Jurkat, Clone E6-1 (cell line): ENCODE measurements around the gene KCNG4.
"Not testable (repeated sequence)": the region's sequence is repeated elsewhere in the genome, so short reads cannot be mapped to it uniquely, and the experiment has no call there.

Experiments used
- DNase-seq: peaks from one replicate; pipeline ENCODE4 v3.0.0-alpha.2; 2011; ENCODE audit warnings: low read depth, low spot score
- H3K4me3 ChIP-seq: 2 replicates; pipeline ENCODE4 v1.5.1; 2011; ENCODE audit warnings: mild to moderate bottlenecking, low read length, control low read depth, moderate library complexity

KCNG4 gene

GRCh38 chr16:84218176-84218823 is 21.5 kb downstream of the KCNG4 start:
- H3K4me3 ChIP-seq: no peak overlapping the region
- no peak for DNase-seq

- H3K4me3 ChIP-seq, DNase-seq: not testable (repeated sequence)
Measured at GRCh38 chr16:84216144-84216543, 23.7 kb downstream of the KCNG4 start.

GRCh38 chr16:84215531-84215930 is 24.3 kb downstream of the KCNG4 start:
- H3K4me3 ChIP-seq: no peak overlapping the region

GRCh38 chr16:84214451-84215066 is 25.3 kb downstream of the KCNG4 start:
- no peak overlapping the region for H3K4me3 ChIP-seq
- DNase-seq: no peak

More at GRCh38 chr16:84215531-84215930, 24.3 kb downstream of the KCNG4 start:
- DNase-seq: no peak

GRCh38 chr16:84212631-84213030 is 27.2 kb downstream of the KCNG4 start:
- no peak overlapping the region for H3K4me3 ChIP-seq
- DNase-seq: no peak

GRCh38 chr16:84212154-84212553 is 27.7 kb downstream of the KCNG4 start:
- DNase-seq: no peak
- no peak overlapping the region for H3K4me3 ChIP-seq

- peak; percentile 17 for DNase-seq
- H3K4me3 ChIP-seq: no peak overlapping the region
Measured at GRCh38 chr16:84209989-84210388, 29.8 kb downstream of the KCNG4 start.

GRCh38 chr16:84207879-84208278 is 31.9 kb downstream of the KCNG4 start:
- no peak for DNase-seq
- H3K4me3 ChIP-seq: no peak overlapping the region

- no peak for DNase-seq
- no peak overlapping the region for H3K4me3 ChIP-seq
Measured at GRCh38 chr16:84207251-84207650, 32.6 kb downstream of the KCNG4 start.

- no peak overlapping the region for H3K4me3 ChIP-seq
- no peak for DNase-seq
Measured at GRCh38 chr16:84205976-84206691, 33.7 kb downstream of the KCNG4 start.

- not testable (repeated sequence) for H3K4me3 ChIP-seq, DNase-seq
Measured at GRCh38 chr16:84205123-84205522, 34.7 kb downstream of the KCNG4 start.

GRCh38 chr16:84204551-84204950 is 35.3 kb downstream of the KCNG4 start:
- H3K4me3 ChIP-seq, DNase-seq: not testable (repeated sequence)

GRCh38 chr16:84199861-84200260 is 40.0 kb downstream of the KCNG4 start:
- no peak for DNase-seq
- no peak overlapping the region for H3K4me3 ChIP-seq

- DNase-seq: no peak
- no peak overlapping the region for H3K4me3 ChIP-seq
Measured at GRCh38 chr16:84199097-84199496, 40.7 kb downstream of the KCNG4 start.

GRCh38 chr16:84198401-84198800 is 41.4 kb downstream of the KCNG4 start:
- no peak for DNase-seq
- no peak overlapping the region for H3K4me3 ChIP-seq

GRCh38 chr16:84197466-84198128 is 42.2 kb downstream of the KCNG4 start:
- no peak overlapping the region for H3K4me3 ChIP-seq
- DNase-seq: no peak

- H3K4me3 ChIP-seq: no peak overlapping the region
- DNase-seq: no peak
Measured at GRCh38 chr16:84196727-84197394, 43.0 kb downstream of the KCNG4 start.

- no peak for DNase-seq
Measured at GRCh38 chr16:84196101-84196500, 43.7 kb downstream of the KCNG4 start.

More at GRCh38 chr16:84196101-84196500, 43.7 kb downstream of the KCNG4 start:
- H3K4me3 ChIP-seq: no peak overlapping the region
